IPS DF 19.7 (cell line): ENCODE data around the gene LY9.

ENCODE experiments used
- DNase-seq: peaks from one replicate; pipeline ENCODE4 v3.0.0-alpha.2; 2013; ENCODE audit warnings: low read depth, low spot score

The LY9 gene

GRCh38 chr1:160836981-160837557 lies 41.1 kb downstream of the LY9 start:
- no peak for DNase-seq

GRCh38 chr1:160837558-160838205 lies 41.7 kb downstream of the LY9 start:
- no peak for DNase-seq

GRCh38 chr1:160838888-160839287 lies 42.9 kb downstream of the LY9 start:
- DNase-seq: no peak

- no peak for DNase-seq
Observed at GRCh38 chr1:160839746-160840145, 43.8 kb downstream of the LY9 start.

- no peak for DNase-seq
Observed at GRCh38 chr1:160841079-160841478, 45.1 kb downstream of the LY9 start.

- no peak for DNase-seq
Observed at GRCh38 chr1:160844447-160845232, 48.7 kb downstream of the LY9 start.

GRCh38 chr1:160846281-160846680 lies 50.3 kb downstream of the LY9 start:
- no peak for DNase-seq

- DNase-seq: no peak
Observed at GRCh38 chr1:160850541-160850940, 54.6 kb downstream of the LY9 start.

- no peak for DNase-seq
Observed at GRCh38 chr1:160850993-160851392, 55.0 kb downstream of the LY9 start.

GRCh38 chr1:160853014-160853413 lies 57.0 kb downstream of the LY9 start:
- DNase-seq: no peak

- no peak for DNase-seq
Observed at GRCh38 chr1:160853754-160854153, 57.8 kb downstream of the LY9 start.

- DNase-seq: no peak
Observed at GRCh38 chr1:160855181-160855981, 59.4 kb downstream of the LY9 start.

- no peak for DNase-seq
Observed at GRCh38 chr1:160858097-160858496, 62.1 kb downstream of the LY9 start.

- DNase-seq: no peak
Observed at GRCh38 chr1:160858507-160858906, 62.5 kb downstream of the LY9 start.

- no peak for DNase-seq
Observed at GRCh38 chr1:160859166-160859565, 63.2 kb downstream of the LY9 start.

- no peak for DNase-seq
Observed at GRCh38 chr1:160860840-160861505, 65.0 kb downstream of the LY9 start.

- DNase-seq: no peak
Observed at GRCh38 chr1:160862203-160863060, 66.5 kb downstream of the LY9 start, which contains the start of gene CD244. Gene CD244 (minus strand): TSS chr1:160862887. CDS start chr1:160862677, 210 bp downstream.

GRCh38 chr1:160863061-160863773 lies 67.2 kb downstream of the LY9 start:
- no peak for DNase-seq

- no peak for DNase-seq
Observed at GRCh38 chr1:160863774-160864131, 67.8 kb downstream of the LY9 start.

GRCh38 chr1:160864173-160864572 lies 68.2 kb downstream of the LY9 start:
- DNase-seq: no peak
